HL-60/S4 treated with phorbol 12-myristate 13-acetate at 8.2 ng/mL for 4 days and 3 days (cell line): Measurements from ENCODE around the gene DCTN4.

Experiments
- in situ Hi-C: fragments of 300-500 bp; cut with MboI; formaldehyde crosslinking; loops from 2 replicates; pipeline ENCODE4 v1.15.0; 2022; ENCODE audit warnings: low sequenced_read_pairs

The DCTN4 gene

DNA sequence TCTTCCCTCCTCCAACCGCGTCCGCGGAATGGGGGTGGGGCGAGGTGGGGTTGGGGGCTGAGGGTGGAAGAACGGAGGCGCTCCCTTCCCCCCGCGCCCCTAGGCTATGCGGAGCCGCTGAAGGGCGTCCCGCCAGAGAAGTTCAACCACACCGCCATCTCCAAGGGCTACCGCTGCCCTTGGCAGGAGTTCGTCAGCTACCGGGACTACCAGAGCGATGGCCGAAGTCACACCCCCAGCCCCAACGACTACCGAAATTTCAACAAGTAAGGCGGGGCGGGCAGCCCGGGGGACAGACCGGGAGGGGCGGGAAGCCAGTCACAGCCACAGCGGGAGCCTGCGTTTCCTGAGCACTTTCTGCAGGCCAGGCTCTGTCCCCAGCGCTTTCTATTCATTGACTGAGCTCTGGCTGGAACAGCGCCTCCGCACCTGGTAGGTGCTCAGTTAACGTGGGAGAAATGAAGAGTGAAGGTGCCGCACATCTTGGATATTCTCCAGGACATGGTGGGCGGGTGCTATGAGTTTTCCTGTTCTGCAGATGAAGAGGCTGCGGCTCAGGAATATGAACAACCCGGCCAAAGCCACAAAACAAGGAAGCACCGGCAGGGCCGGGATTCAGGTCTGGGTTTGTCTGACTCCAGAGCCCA, 86.5 kb downstream of the DCTN4 start:
- in situ Hi-C loops, result no loop called here

DNA sequence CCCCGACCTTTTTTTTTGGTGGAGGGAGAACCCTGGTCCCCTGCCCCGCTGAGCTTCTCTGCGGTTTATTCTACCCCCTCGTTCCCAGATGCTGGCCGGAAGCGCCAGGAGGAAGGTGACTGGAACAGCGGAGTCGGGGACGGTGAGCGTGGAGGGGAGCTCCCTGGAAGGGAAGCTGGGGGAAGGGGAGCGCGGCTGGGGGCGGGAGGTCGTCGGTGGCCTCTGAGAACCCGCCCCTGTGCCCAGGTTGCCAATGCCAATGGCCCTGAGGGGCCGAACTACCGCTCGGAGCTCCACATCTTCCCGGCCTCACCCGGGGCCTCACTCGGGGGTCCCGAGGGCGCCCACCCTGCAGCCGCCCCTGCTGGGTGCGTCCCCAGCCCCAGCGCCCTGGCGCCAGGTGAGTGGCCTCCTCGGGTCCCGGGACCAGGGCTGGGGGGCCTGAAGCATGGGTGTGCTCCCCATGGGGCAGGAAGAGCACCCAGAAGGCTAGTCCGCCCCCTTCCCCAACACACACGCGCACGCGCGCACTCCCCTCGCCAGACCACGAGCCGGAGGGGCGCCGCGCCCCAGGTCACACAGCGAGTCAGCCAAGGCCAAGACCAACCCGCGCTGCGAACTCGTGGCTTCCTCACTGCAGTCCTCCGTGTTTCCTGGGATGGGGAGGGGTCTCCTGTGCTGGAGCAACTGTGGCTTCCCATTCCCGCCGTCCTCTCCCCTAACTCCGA, 87.1 kb downstream of the DCTN4 start:
- in situ Hi-C loops, result no loop called here

DNA sequence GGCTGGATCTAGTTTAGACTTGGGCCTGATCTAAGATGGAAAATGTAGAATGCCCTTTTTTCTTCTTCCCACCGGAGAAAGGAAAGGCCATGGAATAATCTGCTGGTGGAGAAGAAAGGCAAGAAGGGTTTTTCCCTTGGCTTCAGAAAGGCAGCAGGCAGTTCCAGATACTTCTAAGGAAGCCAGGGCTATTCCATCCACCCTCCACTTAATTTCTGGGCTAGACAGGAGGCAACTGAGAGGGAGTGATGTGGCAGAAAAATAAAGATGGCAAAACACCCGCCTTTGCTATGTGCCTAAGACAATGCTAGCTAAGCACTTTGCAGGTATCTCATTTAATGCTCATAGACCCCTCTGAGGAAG, 87.9 kb downstream of the DCTN4 start:
- in situ Hi-C loops, result no loop called here

DNA sequence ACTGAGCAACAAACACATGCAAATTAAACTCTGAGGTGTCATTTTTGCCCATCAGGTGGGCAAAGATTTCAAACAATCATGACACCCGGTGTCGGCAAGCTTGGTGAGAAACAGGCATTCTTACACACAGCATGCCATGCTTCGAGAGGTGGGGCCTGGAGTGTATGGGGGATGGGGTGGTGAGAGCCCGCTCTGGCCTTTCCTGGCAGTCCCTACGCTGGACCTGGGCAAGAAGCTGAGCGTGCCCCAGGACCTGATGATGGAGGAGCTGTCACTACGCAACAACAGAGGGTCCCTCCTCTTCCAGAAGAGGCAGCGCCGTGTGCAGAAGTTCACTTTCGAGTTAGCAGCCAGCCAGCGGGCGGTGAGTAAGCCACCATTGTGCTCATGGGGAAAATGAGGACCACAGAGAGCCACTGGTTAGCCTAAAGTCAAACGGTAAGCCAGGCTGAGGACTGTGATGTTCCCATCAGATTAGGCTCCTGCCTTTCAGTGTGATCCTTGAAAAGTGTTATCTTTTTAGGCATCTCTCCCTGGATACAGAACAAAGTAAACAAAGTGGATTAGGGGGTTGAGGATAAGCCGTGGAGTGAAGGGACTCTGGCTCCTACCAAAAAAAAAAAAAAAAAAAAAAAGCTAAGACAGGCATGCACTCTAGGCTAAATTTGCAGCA, 88.4 kb downstream of the DCTN4 start:
- in situ Hi-C loops, result no loop called here

DNA sequence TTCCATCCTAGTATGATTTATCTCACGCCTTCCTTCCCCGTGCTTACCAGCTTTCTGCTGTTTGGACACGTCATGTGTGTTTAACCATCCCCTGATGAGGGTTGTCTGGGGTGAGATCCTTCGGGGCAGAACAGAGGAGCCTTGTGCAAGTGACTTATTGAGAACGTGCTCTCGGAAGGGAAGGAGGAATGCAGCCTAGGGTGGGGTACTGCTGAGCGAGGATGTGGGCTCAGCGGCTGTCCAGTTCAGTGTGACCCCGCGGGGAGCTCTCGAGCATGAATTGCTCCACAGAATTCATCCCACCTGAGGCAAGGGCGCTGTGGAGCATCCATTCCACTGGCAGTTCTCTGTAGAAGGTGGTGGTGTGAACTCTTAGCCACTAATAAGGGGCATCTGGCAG, 93.8 kb downstream of the DCTN4 start:
- in situ Hi-C loops, result no loop called here

DNA sequence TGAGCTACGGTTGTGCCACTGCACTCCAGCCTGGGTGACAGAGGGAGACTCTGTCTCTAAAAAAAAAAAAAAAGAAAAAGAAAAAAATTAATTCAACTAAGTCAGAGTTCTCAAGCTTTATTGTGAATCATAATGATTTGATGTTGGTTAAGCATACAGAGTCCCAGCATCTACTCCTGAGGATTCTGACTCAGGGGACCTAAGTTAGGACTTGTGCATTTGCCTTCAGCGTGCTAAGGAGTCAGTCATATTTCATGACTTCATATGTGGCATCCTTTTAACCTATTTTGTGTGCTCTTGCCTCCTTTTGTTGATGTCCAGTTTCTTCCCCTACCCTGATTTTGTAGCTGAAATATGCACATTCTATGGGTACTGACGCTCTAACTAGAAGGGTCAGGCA, 94.9 kb downstream of the DCTN4 start:
- in situ Hi-C loops, result no loop called here

DNA sequence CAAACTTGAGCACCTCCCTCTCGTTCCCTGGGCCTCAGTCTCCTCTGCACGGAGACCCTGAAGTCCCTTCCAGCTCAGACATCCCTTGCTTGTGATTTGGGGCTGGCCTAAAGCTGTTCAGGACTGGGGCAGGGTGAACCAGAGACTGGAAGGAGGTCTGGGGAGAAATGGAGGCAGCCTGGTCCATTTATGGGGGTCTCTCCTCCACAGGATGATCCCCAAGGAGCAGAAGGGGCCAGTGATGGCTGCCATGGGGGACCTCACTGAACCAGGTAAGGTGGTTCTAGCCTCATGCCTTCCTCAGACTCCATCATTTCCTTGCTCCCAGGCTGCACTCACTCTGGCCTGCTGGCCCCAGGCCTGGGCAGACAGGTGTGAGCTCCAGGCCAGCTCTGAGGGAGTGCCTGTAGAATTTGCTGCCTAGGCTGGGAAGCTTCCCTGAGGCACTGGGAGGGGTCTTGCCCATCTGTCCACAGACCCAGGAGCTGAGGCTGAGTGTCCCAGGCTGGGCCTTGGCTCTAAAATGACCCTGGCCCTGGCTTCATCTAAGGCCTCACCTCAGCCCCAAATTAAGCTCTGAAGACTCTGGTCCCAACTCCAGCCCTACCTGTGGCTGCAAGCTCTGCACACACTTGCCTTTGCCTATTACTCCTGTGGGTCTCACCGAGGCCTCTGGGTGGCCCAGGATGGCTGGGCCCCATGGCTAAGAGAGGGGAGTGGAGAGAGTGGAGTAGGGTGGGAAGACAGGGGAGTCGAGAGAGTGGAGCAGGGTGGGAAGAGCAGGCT, 95.9 kb downstream of the DCTN4 start:
- in situ Hi-C loops, result no loop called here

DNA sequence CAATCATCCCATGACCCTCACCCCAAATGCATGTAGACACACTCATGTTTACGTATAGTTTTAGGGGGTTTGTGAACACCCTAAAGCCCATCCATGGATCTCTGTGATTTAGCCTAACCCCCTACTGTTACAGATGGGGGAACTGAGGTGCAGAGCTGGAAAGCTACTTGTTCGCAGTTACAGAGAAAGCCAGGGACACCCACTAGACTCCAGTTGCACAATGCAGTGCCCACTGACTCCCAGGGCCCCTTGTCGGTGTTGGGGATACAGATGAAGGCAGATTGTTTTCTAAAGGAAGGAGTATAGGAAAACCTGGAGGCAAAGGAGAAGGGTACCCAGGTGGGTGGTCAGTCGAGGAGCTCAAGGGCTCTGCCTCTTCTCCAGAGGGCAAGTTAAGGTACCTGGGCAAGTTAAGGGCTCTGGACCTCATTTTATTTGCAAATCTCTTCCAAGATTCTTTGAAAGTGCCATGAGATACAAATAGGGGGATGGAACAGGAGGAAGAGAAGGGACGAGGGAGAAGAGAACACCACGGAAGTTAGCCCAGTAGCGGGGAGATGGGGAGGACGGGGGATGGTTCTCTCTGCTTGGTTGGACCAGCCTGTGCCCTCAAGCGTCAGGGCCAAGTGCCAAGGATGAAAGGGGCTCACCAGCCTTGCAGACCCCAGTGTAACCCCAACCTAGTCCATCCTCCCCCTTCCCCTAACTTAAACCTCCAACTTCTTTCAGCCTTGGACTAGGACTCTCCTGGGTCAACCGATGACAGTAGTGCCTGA, 96.8 kb downstream of the DCTN4 start:
- in situ Hi-C loops, result no loop called here

DNA sequence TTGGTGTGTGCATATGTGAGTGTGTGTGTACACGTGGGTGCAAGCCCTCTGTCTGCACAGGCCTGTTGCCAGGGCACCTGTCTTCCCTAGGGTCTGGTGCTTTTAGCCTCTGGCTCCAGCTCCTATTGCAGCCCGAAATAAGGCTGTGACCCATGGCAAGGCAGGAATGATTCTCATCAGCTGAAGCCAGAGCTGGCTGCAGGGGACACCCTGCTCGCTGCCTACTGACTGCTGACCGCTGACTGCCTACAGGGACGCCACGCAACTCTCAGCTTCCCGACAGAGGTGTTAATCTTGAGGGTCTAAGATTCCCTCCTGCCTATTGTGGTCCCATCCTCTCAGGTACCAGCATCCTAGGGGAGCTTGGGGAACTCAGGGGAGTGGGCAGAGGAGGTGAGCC, 97.7 kb downstream of the DCTN4 start, which contains the start of gene MYOZ3:
TSS of gene MYOZ3 (plus strand) at position 166 of the 400 bp plus-strand sequence. CDS start 1,691 bp downstream, outside the sequence.
- in situ Hi-C loops, result no loop called here

DNA sequence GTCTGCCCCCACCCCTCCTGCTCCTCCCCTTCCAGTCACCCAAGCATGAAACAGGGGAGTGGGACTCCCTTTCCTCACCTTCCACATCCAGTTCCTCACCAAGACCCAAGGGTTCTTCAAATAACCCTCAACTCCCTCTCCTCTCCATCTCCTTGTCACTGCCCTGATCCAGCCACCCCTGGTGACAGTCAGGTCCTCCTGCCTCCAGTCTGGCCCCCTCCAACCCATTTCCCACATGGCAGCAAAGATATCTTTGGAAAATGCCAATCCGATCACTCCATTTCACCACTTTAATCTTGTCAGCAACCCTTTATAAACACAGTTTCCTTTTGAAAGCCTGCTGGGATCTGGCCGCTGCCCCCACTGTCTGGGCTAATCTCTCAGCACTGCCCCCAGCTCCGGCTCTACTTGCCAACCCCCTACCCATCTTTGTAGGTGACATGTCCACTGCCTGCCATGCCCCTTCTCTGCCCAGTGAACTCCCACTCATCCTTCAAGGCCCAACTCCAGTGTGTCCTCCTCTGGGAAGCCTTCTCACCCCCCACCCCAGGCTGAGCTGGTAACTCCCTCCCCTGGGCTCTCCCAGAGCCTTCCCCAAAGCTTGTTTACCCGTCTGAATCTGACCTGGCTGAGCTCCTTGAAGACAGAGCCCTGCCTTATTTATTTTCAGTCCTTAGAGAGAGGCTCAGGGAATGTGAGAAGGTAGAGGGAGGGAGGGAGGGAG, 98.5 kb downstream of the DCTN4 start:
- in situ Hi-C loops, result no loop called here

DNA sequence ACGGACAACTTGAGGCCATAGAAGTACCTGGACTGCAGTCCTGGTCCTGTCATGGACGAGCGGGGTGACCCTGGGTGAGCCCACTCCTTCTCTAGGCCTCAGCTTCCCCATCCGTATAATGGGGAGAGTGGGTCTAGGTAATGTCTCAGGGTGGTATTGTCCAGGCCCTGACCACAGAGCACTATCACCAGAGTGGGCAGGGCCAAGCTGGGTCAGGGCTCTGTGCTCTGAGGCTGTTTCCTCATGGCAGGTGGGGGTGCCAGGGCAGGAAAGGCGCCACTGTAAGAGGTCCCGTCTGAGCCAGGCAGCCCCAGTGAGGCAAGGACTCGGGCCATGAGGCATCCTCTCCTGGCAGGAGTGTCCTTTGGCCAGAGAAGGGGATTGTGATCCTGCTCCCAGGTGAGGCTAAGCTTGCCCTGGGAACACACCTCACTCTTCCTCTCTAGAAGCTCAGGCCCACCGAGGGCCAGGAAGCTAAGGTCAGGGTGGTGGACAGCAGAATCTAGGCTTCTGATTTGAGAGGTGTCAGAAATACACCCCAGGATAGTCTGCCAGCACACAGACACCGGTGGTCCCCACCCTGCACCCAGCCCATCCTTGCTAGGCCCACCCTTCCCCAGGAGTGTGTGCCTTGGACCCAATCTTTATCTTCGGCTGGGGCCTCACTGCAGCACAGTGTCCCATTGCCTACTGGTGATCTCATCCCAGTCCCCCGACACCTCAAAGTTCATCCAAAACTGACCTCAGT, 99.3 kb downstream of the DCTN4 start:
- in situ Hi-C loops, result no loop called here

DNA sequence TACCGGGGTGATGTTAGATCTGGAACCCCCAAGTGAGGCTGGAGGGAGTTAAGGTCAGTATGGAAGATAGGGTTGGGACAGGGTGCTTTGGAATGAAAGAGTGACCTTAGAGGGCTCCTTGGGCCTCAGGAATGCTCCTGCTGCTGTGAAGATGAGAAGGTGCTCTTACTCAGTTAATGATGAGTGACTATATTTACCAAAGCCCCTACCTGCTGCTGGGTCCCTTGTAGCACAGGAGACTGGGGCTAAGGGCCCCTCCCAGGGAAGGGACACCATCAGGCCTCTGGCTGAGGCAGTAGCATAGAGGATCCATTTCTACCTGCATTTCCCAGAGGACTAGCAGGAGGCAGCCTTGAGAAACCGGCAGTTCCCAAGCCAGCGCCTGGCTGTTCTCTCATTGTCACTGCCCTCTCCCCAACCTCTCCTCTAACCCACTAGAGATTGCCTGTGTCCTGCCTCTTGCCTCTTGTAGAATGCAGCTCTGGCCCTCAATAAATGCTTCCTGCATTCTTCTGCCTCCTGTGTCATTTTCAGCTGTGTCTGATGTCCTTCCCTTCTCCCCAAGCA, 100.0 kb downstream of the DCTN4 start:
- in situ Hi-C loops, result no loop called here
